GM21515 (cell line): Measurements from ENCODE around the gene PUDP.
A peak's percentile ranks its signal among the peaks of the same experiment; 100 is the strongest.
"Not testable (repeated sequence)": the region's sequence is repeated elsewhere in the genome, so short reads cannot be mapped to it uniquely, and the experiment has no call there.

Experiments used
- ATAC-seq: cut with Tn5 transposase; IDR thresholded peaks from one replicate; pipeline ENCODE4 v1.9.1; 2021; ENCODE audit not compliant: unreplicated experiment

PUDP gene

GRCh38 chrX:7147978-7148854 lies at the start of gene PUDP:
Gene PUDP (minus strand): TSS chrX:7148153. CDS start chrX:7148113, 40 bp downstream.
- peak; percentile 80 for ATAC-seq

- no peak for ATAC-seq
Observed at GRCh38 chrX:7194606-7195005, 46.7 kb upstream of the PUDP start.

- ATAC-seq: no peak
Observed at GRCh38 chrX:7192871-7193270, 44.9 kb upstream of the PUDP start.

GRCh38 chrX:7191681-7192110 lies 43.7 kb upstream of the PUDP start:
- no peak for ATAC-seq

GRCh38 chrX:7190157-7190556 lies 42.2 kb upstream of the PUDP start:
- ATAC-seq: no peak

- no peak for ATAC-seq
Observed at GRCh38 chrX:7188672-7189071, 40.7 kb upstream of the PUDP start.

GRCh38 chrX:7184816-7185215 lies 36.9 kb upstream of the PUDP start:
- no peak for ATAC-seq

- no peak for ATAC-seq
Observed at GRCh38 chrX:7179446-7179845, 31.5 kb upstream of the PUDP start.

- ATAC-seq: not testable (repeated sequence)
Observed at GRCh38 chrX:7178859-7179258, 30.9 kb upstream of the PUDP start.

GRCh38 chrX:7170898-7171297 lies 22.9 kb upstream of the PUDP start:
- ATAC-seq: no peak

GRCh38 chrX:7169627-7170026 lies 21.7 kb upstream of the PUDP start:
- ATAC-seq: no peak

- ATAC-seq: no peak
Observed at GRCh38 chrX:7168371-7168770, 20.4 kb upstream of the PUDP start.

- no peak for ATAC-seq
Observed at GRCh38 chrX:7164174-7164573, 16.2 kb upstream of the PUDP start.

GRCh38 chrX:7163146-7163677 lies 15.3 kb upstream of the PUDP start:
- no peak for ATAC-seq

GRCh38 chrX:7159149-7159861 lies 11.4 kb upstream of the PUDP start:
- no peak for ATAC-seq

GRCh38 chrX:7158468-7158990 lies 10.6 kb upstream of the PUDP start:
- no peak for ATAC-seq

GRCh38 chrX:7156879-7157278 lies 8.9 kb upstream of the PUDP start:
- ATAC-seq: no peak

GRCh38 chrX:7155163-7155562 lies 7.2 kb upstream of the PUDP start:
- no peak for ATAC-seq

GRCh38 chrX:7154041-7154597 lies 6.2 kb upstream of the PUDP start:
- no peak for ATAC-seq

- no peak for ATAC-seq
Observed at GRCh38 chrX:7153231-7153630, 5.3 kb upstream of the PUDP start.

GRCh38 chrX:7149411-7149810 lies 1.5 kb upstream of the PUDP start:
- ATAC-seq: no peak
